Measurements from ENCODE around the gene STK38. TPM values are rescaled to one million over a fixed set of nuclear protein-coding genes. Genes with fewer than 3 reads are reported as not detected.
"Not testable (repeated sequence)": the region's sequence is repeated elsewhere in the genome, so short reads cannot be mapped to it uniquely, and the experiment has no call there.

The STK38 gene
- total RNA-seq, 1 donor from 2014 or later, result 31.6 TPM

DNA sequence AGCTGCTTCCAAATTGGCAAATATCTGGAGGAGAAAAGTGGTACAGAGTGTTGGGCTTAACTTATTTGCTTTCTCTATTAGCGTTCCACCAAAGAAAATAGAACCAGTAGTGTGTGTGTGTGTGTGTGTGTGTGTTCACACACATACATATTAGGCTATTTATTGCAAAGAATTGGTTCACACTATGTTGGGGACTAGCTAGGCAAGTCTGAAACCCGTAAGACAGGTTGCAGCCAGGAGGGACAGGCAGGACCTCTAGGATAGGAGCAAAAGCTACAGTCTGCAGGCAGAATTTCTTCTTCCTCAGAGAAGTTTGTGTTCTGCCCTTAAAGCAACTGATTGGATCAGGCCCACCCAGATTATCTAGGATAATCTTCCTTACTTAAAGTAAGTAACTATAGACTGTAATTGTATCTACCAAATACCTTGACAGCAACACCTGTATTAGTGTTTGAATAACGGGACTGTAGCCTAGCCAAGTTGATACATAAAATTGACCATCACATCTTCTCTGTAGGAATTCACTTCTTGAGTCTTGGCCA, 91.7 kb downstream of the STK38 start:
- intact Hi-C loops (cut with DNase I), result no loop called here
- no peak for DNase-seq (ENCODE audit: low spot score)

DNA sequence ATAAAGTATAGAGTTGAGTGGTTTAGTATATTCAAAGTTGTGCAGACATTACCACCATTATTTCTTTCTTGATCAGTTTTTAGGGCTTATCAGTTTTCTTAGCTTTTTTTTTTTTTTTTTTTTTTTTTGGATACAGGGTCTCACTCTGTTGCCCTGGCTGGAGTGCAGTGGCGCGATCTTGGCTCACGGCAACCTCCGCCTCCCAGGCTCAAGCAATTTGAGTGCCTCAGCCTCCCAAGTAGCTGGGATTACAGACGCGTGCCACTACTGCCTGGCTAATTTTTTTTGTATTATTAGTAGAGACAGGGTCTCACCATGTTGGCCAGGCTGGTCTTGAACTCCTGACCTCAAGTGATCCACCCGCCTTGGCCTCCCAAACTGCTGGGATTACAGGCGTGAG, 94.4 kb downstream of the STK38 start:
- intact Hi-C loops (cut with DNase I); DNase-seq (ENCODE audit: low spot score): not testable (repeated sequence)

DNA sequence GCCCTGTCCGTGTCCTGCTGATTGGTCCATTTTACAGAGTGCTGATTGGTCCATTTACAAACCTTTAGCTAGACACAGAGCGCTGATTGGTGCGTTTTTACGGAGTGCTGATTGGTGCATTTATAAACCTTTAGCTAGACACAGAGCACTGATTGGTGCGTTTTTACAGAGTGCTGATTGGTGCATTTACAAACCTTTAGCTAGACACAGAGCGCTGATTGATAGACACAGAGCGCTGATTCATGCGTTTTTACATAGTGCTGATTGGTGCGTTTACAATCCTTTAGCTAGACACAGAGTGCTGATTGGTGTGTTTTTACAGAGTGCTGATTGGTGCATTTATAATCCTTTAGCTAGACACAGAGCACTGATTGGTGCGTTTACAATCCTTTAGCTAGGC, 98.1 kb downstream of the STK38 start:
- DNase-seq (ENCODE audit: low spot score); intact Hi-C loops (cut with DNase I): not testable (repeated sequence)

DNA sequence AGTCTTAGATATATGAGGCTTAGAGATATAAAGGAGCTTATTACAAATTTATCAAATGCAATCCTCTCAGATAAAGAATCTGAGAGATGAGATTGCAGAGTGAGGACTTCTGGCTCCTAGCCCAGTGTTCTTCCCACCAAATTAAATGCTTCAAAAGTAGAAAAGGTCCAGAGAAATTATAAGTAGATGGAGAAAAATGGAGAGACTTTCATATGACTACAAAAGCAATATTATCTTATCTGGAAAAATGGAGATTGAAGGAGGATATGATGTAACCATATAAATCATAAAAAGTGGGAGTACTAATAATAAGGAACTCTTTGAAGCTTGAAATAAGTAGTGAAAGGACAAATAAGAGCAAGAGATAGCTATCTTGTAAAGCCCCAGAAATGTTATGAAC, 101.7 kb downstream of the STK38 start:
- DNase-seq (ENCODE audit: low spot score), result no peak
- intact Hi-C loops (cut with DNase I), result no loop called here

DNA sequence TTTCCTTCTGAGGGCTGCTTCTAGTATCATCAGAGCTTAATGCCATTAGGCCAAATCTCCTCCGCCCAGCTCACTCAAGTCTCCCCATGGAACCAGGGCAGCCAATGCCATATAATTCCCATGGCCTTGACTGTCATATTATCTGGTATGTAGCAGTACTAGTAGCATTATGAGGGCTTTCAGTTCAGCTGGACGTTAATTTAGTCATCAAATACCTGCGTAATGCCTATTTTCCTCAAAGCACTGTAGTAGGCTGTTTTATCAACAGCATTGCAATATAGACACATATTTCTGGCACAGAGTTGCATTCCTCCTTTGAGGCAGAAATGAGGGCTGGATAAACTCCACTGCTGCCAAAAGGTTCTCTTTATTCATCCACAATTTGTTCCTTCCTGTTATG, 102.8 kb downstream of the STK38 start:
- DNase-seq (ENCODE audit: low spot score), result no peak
- intact Hi-C loops (cut with DNase I), result loop anchor here (5.0 kb wide), 1 partner anchor 238 kb away; no protein-coding TSS in a partner anchor

Other genes with a start within 250 kb of the STK38 start
- gene BNIP5, start 210.6 kb downstream of the STK38 start, total RNA-seq, result not detected
- 0.13 TPM for gene ETV7, start 159.8 kb downstream of the STK38 start, total RNA-seq
- gene PXT1, start 104.6 kb downstream of the STK38 start, total RNA-seq, result 0.22 TPM
- 29.6 TPM for gene KCTD20, start 104.5 kb downstream of the STK38 start, total RNA-seq
- 148 TPM for gene SRSF3, start 46.9 kb upstream of the STK38 start, total RNA-seq
- gene CDKN1A, start 131.2 kb upstream of the STK38 start, total RNA-seq, result 113 TPM
- 0.11 TPM for gene RAB44, start 150.3 kb upstream of the STK38 start, total RNA-seq

Measured in cardiac septum (tissue), 1 donor.